K562 (cell line): ENCODE data around the gene RHOF. TPM values are rescaled to one million over a fixed set of nuclear protein-coding genes. Genes with fewer than 3 reads are reported as not detected.
A peak's percentile ranks its signal among the peaks of the same experiment; 100 is the strongest.

ENCODE experiments used
- ATAC-seq: fragments of 200-7000 bp; cut with Tn5 transposase; 3 replicates; pipeline ENCODE4 v1.9.1; 2020; ENCODE audit warnings: moderate library complexity
- BruUV-seq: library from RNA; stranded (reverse); fragments of 400-500 nt; replicated peaks from 2 replicates; lab custom pipeline; 2021; lab: Mats Ljungman, UMichigan
- CTCF ChIA-PET: fragments of 300-600 bp; formaldehyde crosslinking; extraction: SDS; loops from one replicate; lab custom pipeline; 2021; ENCODE audit warnings: low intra/inter-chr PET ratio; lab: Yijun Ruan, JAX
- POLR2A ChIA-PET: fragments of 300-600, 350-650 bp; sonication (Branson Sonifier 250); formaldehyde crosslinking; extraction: SDS; loops from one replicate; lab custom pipeline; 2021; ENCODE audit warnings: antibody characterized with exemption, inconsistent platforms; lab: Yijun Ruan, JAX
- DNase-seq, 4 experiments: peaks; one replicate each; pipeline versions ENCODE4 v3.0.0 to v3.0.0-alpha.2; 2011 to 2018; ENCODE audit warnings: low spot score in 3 of 4, mixed read lengths in 3 of 4; ENCODE audit errors: extremely low read depth in 1 of 4
- FAIRE-seq: peaks from 2 replicates; lab custom pipeline; 2011; peaks lifted over from hg19 to GRCh38; lab: Jason Lieb, UNC
- H2AFZ ChIP-seq: 2 replicates; pipeline ENCODE4 v1.6.0; 2011; ENCODE audit warnings: low read depth, low read length, control low read depth, inconsistent platforms
- H3K27ac ChIP-seq: fragments of 200-600 bp; 3 replicates; pipeline ENCODE4 v1.8.0; 2011; ENCODE audit warnings: low read depth, mild to moderate bottlenecking, control low read depth, inconsistent platforms, low read length, moderate library complexity, mixed read lengths; ENCODE audit errors: extremely low read depth
- H3K27me3 ChIP-seq, 2 experiments: fragments of 300-600 bp in 1 of 2; 2 replicates in 1 of 2; 3 replicates in 1 of 2; pipeline versions ENCODE4 v1.6.0 to v1.8.0; 2011; ENCODE audit warnings: inconsistent platforms in 2 of 2, low read length in 2 of 2, mild to moderate bottlenecking in 1 of 2, mixed read lengths in 1 of 2, moderate library complexity in 1 of 2; ENCODE audit not compliant: control insufficient read depth in 2 of 2, insufficient read depth in 2 of 2
- H3K36me3 ChIP-seq: fragments of 300-600 bp; 3 replicates; pipeline ENCODE4 v1.8.0; 2011; ENCODE audit warnings: mild to moderate bottlenecking, low read length, inconsistent platforms; ENCODE audit not compliant: control insufficient read depth, insufficient read depth
- H3K4me1 ChIP-seq, 2 experiments: fragments of 200-600 bp in 1 of 2; replicated peaks in 1 of 2; 2 replicates in 1 of 2; 3 replicates in 1 of 2; pipeline versions ENCODE4 v1.5.1 to v1.8.0; 2011; ENCODE audit warnings: inconsistent platforms in 2 of 2, low read length in 2 of 2, mild to moderate bottlenecking in 1 of 2, mixed read lengths in 1 of 2, moderate library complexity in 1 of 2; ENCODE audit not compliant: control insufficient read depth in 2 of 2, insufficient read depth in 2 of 2
- H3K4me2 ChIP-seq: 2 replicates; pipeline ENCODE4 v1.6.1; 2011; ENCODE audit warnings: low read length, control low read depth, inconsistent platforms, mixed read lengths; ENCODE audit not compliant: insufficient read depth
- H3K4me3 ChIP-seq: fragments of 200-600 bp; sonication (generic), shearing (Covaris generic); 2 replicates; pipeline ENCODE4 v1.5.1; 2016; ENCODE audit warnings: control low read depth, inconsistent platforms
- H3K79me2 ChIP-seq: fragments of 200-600 bp; 3 replicates; pipeline ENCODE4 v1.8.0; 2011; ENCODE audit warnings: low read length, inconsistent platforms; ENCODE audit not compliant: control insufficient read depth, insufficient read depth
- H3K9ac ChIP-seq, 2 experiments: 2 replicates each; pipeline versions ENCODE4 v1.6.0 to v1.6.1; 2011; ENCODE audit warnings: low read depth in 2 of 2, low read length in 2 of 2, control low read depth in 1 of 2, inconsistent platforms in 1 of 2, mild to moderate bottlenecking in 1 of 2, mixed read lengths in 1 of 2; ENCODE audit not compliant: insufficient read depth in 1 of 2
- H3K9me1 ChIP-seq: one replicate; pipeline ENCODE4 v1.6.0; 2011; ENCODE audit warnings: inconsistent platforms, mild to moderate bottlenecking, low read length, moderate library complexity; ENCODE audit not compliant: control insufficient read depth, insufficient read depth
- H3K9me3 ChIP-seq: replicated peaks from 2 replicates; pipeline ENCODE4 v1.5.1; 2011; ENCODE audit warnings: low read depth, low read length, inconsistent platforms; ENCODE audit not compliant: control insufficient read depth, insufficient read depth
- H4K20me1 ChIP-seq: replicated peaks from 2 replicates; pipeline ENCODE4 v1.6.1; 2011; ENCODE audit warnings: low read length, inconsistent platforms, mixed read lengths; ENCODE audit not compliant: control insufficient read depth, insufficient read depth
- ARID3A ChIP-seq: IDR thresholded peaks from 2 replicates; pipeline ENCODE4 v1.6.1; 2012; ENCODE audit warnings: low read depth, low read length, improper control_type of control experiment, borderline replicate concordance
- DPF2 ChIP-seq: fragments of 450-650 bp; IDR thresholded peaks from 2 replicates; pipeline ENCODE4 v1.6.1; 2016
- EGR1 ChIP-seq: fragments of 450-650 bp; conservative IDR thresholded peaks from 2 replicates; pipeline ENCODE4 v1.6.1; 2017; ENCODE audit warnings: mild to moderate bottlenecking
- GTF2A2 ChIP-seq: IDR thresholded peaks from 2 replicates; pipeline ENCODE4 v1.6.1; 2016; ENCODE audit warnings: mild to moderate bottlenecking, missing genetic modification characterization, missing compliant biosample characterization
- JUN ChIP-seq, 2 experiments: sonication (generic) in 1 of 2; formaldehyde crosslinking in 1 of 2; IDR thresholded peaks; 2 replicates each; pipeline versions ENCODE4 v1.6.1 to v1.8.0; 2012 to 2022; ENCODE audit warnings: borderline replicate concordance in 2 of 2, mild to moderate bottlenecking in 2 of 2, improper control_type of control experiment in 1 of 2, low read depth in 1 of 2, low read length in 1 of 2, missing genetic modification reagents in 1 of 2
- JUND ChIP-seq, 2 experiments: IDR thresholded peaks; 2 replicates in 1 of 2; 3 replicates in 1 of 2; pipeline ENCODE4 v1.6.1; 2011; ENCODE audit warnings: borderline replicate concordance in 2 of 2, low read depth in 2 of 2, low read length in 2 of 2, improper control_type of control experiment in 1 of 2, missing biosample characterization in 1 of 2, missing genetic modification characterization in 1 of 2, missing genetic modification reagents in 1 of 2
- KDM1A ChIP-seq, 2 experiments: fragments of 450-650 bp; IDR thresholded peaks; 2 replicates each; pipeline ENCODE4 v1.6.1; 2016; ENCODE audit warnings: mild to moderate bottlenecking in 2 of 2
- MAX ChIP-seq: sonication (generic); formaldehyde crosslinking; IDR thresholded peaks from 2 replicates; pipeline ENCODE4 v1.9.0; 2022; ENCODE audit warnings: mild to moderate bottlenecking, missing genetic modification reagents
- SMAD4 ChIP-seq: fragments of 250-450 bp; sonication (Bioruptor Pico); conservative IDR thresholded peaks from 2 replicates; pipeline ENCODE4 v1.8.0; 2021; ENCODE audit warnings: inconsistent platforms, mild to moderate bottlenecking, moderate library complexity
- SMARCA4 ChIP-seq: fragments of 450-650 bp; IDR thresholded peaks from 2 replicates; pipeline ENCODE4 v1.6.1; 2016
- WGBS: fragments of 100-300 bp; shearing (Covaris generic); methylation state at CpG from one replicate; pipeline ENCODE4 v1.1.6; 2016; ENCODE audit warnings: low coverage, mixed read lengths; ENCODE audit not compliant: insufficient coverage; ENCODE audit errors: missing lambda C conversion rate; 5-methylcytosine and 5-hydroxymethylcytosine counted together
- in situ Hi-C: fragments of 300-500 bp; cut with MboI; formaldehyde crosslinking; loops from 4 replicates; pipeline ENCODE4 v1.15.0; 2018; ENCODE audit warnings: inconsistent platforms, mixed read lengths
- intact Hi-C: fragments of 100-400 bp; cut with micrococcal nuclease; formaldehyde crosslinking; loops from 2 replicates; pipeline ENCODE4 v1.14.2; 2022
- polyA plus RNA-seq, 8 experiments: library from polyadenylated mRNA; depleted of rRNA in 4 of 8; stranded (reverse) in 5 of 8; unstranded in 3 of 8; fragments of >200 nt; fragmentation: Nextera tagmentation in 2 of 8; fragmentation: Illumina TruSeq in 1 of 8; extraction: Ambion mirVana in 2 of 8; extraction: Trizol in 1 of 8; gene quantifications; 2 replicates each; pipeline versions ENCODE4 v1.2.1 to v1.2.3, GENCODE V29; 2011 to 2014; ENCODE audit warnings: inconsistent platforms in 1 of 8, missing spikeins in 1 of 8
- total RNA-seq, 7 experiments: library from RNA; depleted of rRNA in 6 of 7; stranded (reverse); fragments of >200 nt in 6 of 7; fragmentation: Illumina TruSeq in 2 of 7; extraction: Trizol in 2 of 7; gene quantifications; 2 replicates each; pipeline versions ENCODE4 v1.2.1 to v1.2.3, GENCODE V29; 2011 to 2021; ENCODE audit warnings: low replicate concordance in 1 of 7
- TF ChIP-seq, protein P1 (sequence below), 2 experiments: fragments of 450-650 bp; formaldehyde crosslinking in 1 of 2; IDR thresholded peaks; 2 replicates each; pipeline versions ENCODE4 v1.4.0 to v1.6.1; 2014 to 2020; ENCODE audit warnings: mild to moderate bottlenecking in 2 of 2, borderline replicate concordance in 1 of 2, low read depth in 1 of 2

The RHOF gene
- total and polyA plus RNA-seq, 9 of the 15 experiments (the other 6 are each of a cell fraction or from before 2014, with no cell fraction given): 0.13 to 10.1 (median 4.0) TPM

- DNase-seq (peak; percentile 47 to 70 (median 68)), FAIRE-seq (peak; percentile 75), ATAC-seq (peak; percentile 38)
- Histone ChIP-seq H3K9ac (peak overlapping the region in 1 of 2 experiments; percentile 48; a peak in 1 of 4 replicates), H3K36me3 (peaks cover 15% of the 10 kb centered on the region; the same call in 2 of the 3 replicates), H3K79me2 (no peaks in the 10 kb centered on the region), H3K9me1 (no peaks in the 10 kb centered on the region), H3K4me2 (no peak overlapping the region), H3K4me1 (peaks cover 11 to 29% of the 10 kb centered on the region in 2 experiments; a peak in 4 of 5 replicates), H4K20me1 (no peaks in the 10 kb centered on the region), H3K9me3 (no peaks in the 10 kb centered on the region), H3K27me3 (no peaks in the 10 kb centered on the region), H2AFZ (no peak overlapping the region), H3K4me3 (no peak overlapping the region), H3K27ac (no peak overlapping the region)
- in situ Hi-C loops (loop anchor here (5.0 kb wide), 1 partner anchor 73 kb away; no protein-coding TSS in a partner anchor), intact Hi-C loops (no loop called here)
- 34% methylated on average over 5 of the region's 5 CpGs for WGBS
- CTCF ChIA-PET: no interaction called here
- POLR2A ChIA-PET: interaction anchor here (0.7 to 3.7 kb wide), 5 partner anchors 9 to 1626 kb away, joined by 3 to 10 read pairs (median 4); partner anchors contain the start of gene TMEM120B
- no TSS peak for BruUV-seq
- TF ChIP-seq MAX (CRISPR knock-in tag): 0 out of 2 replicates have a peak, but pooled peaks have one; percentile 10
- peak in 1 of 2 experiments; percentile 26; a peak in 1 of 4 replicates for TF ChIP-seq KDM1A (IDR thresholded peaks at IDR 0.05)
- TF ChIP-seq ARID3A: no peak
- peak; percentile 39; the same call in 1 of the 2 replicates for TF ChIP-seq EGR1
- peak; percentile 97 for TF ChIP-seq JUND (IDR thresholded peaks at IDR 0.05; ENCODE audit: borderline replicate concordance, low read depth, low read length)
- peak; percentile 88; the same call in 2 of the 3 replicates for TF ChIP-seq JUND (tag; IDR thresholded peaks at IDR 0.05; ENCODE audit: borderline replicate concordance, low read depth, low read length)
- TF ChIP-seq, protein P1, sequence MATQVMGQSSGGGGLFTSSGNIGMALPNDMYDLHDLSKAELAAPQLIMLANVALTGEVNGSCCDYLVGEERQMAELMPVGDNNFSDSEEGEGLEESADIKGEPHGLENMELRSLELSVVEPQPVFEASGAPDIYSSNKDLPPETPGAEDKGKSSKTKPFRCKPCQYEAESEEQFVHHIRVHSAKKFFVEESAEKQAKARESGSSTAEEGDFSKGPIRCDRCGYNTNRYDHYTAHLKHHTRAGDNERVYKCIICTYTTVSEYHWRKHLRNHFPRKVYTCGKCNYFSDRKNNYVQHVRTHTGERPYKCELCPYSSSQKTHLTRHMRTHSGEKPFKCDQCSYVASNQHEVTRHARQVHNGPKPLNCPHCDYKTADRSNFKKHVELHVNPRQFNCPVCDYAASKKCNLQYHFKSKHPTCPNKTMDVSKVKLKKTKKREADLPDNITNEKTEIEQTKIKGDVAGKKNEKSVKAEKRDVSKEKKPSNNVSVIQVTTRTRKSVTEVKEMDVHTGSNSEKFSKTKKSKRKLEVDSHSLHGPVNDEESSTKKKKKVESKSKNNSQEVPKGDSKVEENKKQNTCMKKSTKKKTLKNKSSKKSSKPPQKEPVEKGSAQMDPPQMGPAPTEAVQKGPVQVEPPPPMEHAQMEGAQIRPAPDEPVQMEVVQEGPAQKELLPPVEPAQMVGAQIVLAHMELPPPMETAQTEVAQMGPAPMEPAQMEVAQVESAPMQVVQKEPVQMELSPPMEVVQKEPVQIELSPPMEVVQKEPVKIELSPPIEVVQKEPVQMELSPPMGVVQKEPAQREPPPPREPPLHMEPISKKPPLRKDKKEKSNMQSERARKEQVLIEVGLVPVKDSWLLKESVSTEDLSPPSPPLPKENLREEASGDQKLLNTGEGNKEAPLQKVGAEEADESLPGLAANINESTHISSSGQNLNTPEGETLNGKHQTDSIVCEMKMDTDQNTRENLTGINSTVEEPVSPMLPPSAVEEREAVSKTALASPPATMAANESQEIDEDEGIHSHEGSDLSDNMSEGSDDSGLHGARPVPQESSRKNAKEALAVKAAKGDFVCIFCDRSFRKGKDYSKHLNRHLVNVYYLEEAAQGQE (IDR thresholded peaks at IDR 0.05; ENCODE audit: borderline replicate concordance): 0 out of 2 replicates have a peak, but pooled peaks have one; percentile 3
- TF ChIP-seq, protein P1 (CRISPR knock-in tag; IDR thresholded peaks at IDR 0.05; ENCODE audit: low read depth): no peak
- peak; percentile 97 for TF ChIP-seq JUN (IDR thresholded peaks at IDR 0.05; ENCODE audit: borderline replicate concordance, low read depth, low read length)
- TF ChIP-seq JUN (CRISPR knock-in tag; IDR thresholded peaks at IDR 0.05; ENCODE audit: borderline replicate concordance): no peak
- peak; percentile 82 for TF ChIP-seq SMARCA4
- TF ChIP-seq DPF2: peak; percentile 74; the same call in 1 of the 2 replicates
- TF ChIP-seq SMAD4 (CRISPR knock-in tag): no peak
- TF ChIP-seq GTF2A2 (tag): no peak
These were observed 27.9 kb downstream of the RHOF start for GRCh38 chr12:121765573-121765972.
